HAP-1 (cell line): ENCODE data around the gene ZRSR2.

ENCODE experiments used
- DNase-seq, 2 experiments: peaks; one replicate each; pipeline ENCODE4 v3.0.0-alpha.2; 2016 to 2020; ENCODE audit warnings: low spot score in 2 of 2
- H3K27me3 ChIP-seq: fragments of 250-450 bp; sonication (Bioruptor Pico); 2 replicates; pipeline ENCODE4 v1.5.1; 2020; ENCODE audit warnings: low read depth, mild to moderate bottlenecking, moderate library complexity
- H3K36me3 ChIP-seq: fragments of 250-450 bp; sonication (Bioruptor Pico); replicated peaks from 2 replicates; pipeline ENCODE4 v1.5.1; 2020; ENCODE audit warnings: mild to moderate bottlenecking
- H3K4me1 ChIP-seq: fragments of 250-450 bp; sonication (Bioruptor Pico); 2 replicates; pipeline ENCODE4 v1.5.1; 2020; ENCODE audit warnings: mild to moderate bottlenecking
- H3K4me3 ChIP-seq: fragments of 250-450 bp; sonication (Bioruptor Pico); 2 replicates; pipeline ENCODE4 v1.5.1; 2020; ENCODE audit warnings: mild to moderate bottlenecking, moderate library complexity
- H3K9me3 ChIP-seq: fragments of 250-450 bp; sonication (Bioruptor Pico); 2 replicates; pipeline ENCODE4 v1.5.1; 2020; ENCODE audit warnings: mild to moderate bottlenecking, moderate library complexity
- in situ Hi-C: fragments of 300-500 bp; cut with MboI; formaldehyde crosslinking; loops from 3 replicates; pipeline ENCODE4 v1.14.3; 2020; ENCODE audit warnings: low sequenced_read_pairs, inconsistent platforms, mixed read lengths

ZRSR2 gene

GRCh38 chrX:15869695-15870094 lies 79.4 kb downstream of the ZRSR2 start:
- DNase-seq: no peak
- Histone ChIP-seq H3K9me3 (no peaks in the 10 kb centered on the region), H3K27me3 (0 out of 2 replicates have a peak, but pooled peaks cover 2% of the 10 kb centered on the region), H3K4me1 (no peaks in the 10 kb centered on the region), H3K4me3 (no peak overlapping the region), H3K36me3 (no peaks in the 10 kb centered on the region)
- in situ Hi-C loops: no loop called here

GRCh38 chrX:15870310-15870709 lies 80.0 kb downstream of the ZRSR2 start:
- 0 out of 2 replicates have a peak, but pooled peaks cover 2% of the 10 kb centered on the region for H3K27me3 ChIP-seq
- H3K9me3 ChIP-seq: no peaks in the 10 kb centered on the region
- H3K36me3 ChIP-seq: no peaks in the 10 kb centered on the region
- H3K4me1 ChIP-seq: no peaks in the 10 kb centered on the region
- in situ Hi-C loops: no loop called here
- no peak for DNase-seq
- no peak overlapping the region for H3K4me3 ChIP-seq
